HFFc6 (cell line): ENCODE results near the gene ELOVL3. TPM values are rescaled to one million over a fixed set of nuclear protein-coding genes. Genes with fewer than 3 reads are reported as not detected.

Experiments used
- DNase-seq: peaks from one replicate; pipeline ENCODE4 v3.0.0-alpha.2; 2018
- H3K27ac Mint-ChIP-seq: 2 replicates; pipeline ENCODE4 v1.8.0; 2020; ENCODE audit warnings: mild to moderate bottlenecking, mixed read lengths
- H3K27me3 Mint-ChIP-seq: 2 replicates; pipeline ENCODE4 v1.8.0; 2021; ENCODE audit warnings: mild to moderate bottlenecking, moderate library complexity, mixed read lengths; ENCODE audit not compliant: insufficient read depth
- H3K36me3 Mint-ChIP-seq: 2 replicates; pipeline ENCODE4 v1.8.0; 2021; ENCODE audit warnings: low read depth, mixed read lengths
- H3K4me1 Mint-ChIP-seq: 2 replicates; pipeline ENCODE4 v1.8.0; 2020; ENCODE audit warnings: low read depth, mixed read lengths
- H3K4me3 Mint-ChIP-seq: 2 replicates; pipeline ENCODE4 v1.8.0; 2020; ENCODE audit warnings: mild to moderate bottlenecking, moderate library complexity, mixed read lengths
- H3K9me3 Mint-ChIP-seq: 2 replicates; pipeline ENCODE4 v1.8.0; 2020; ENCODE audit warnings: mild to moderate bottlenecking, mixed read lengths
- total RNA-seq, 6 experiments: library from RNA; stranded (reverse); fragmentation: NEBNext Ultra II Directional; extraction: Animal tissue kit (Norgen Biotek cat#: 25700); gene quantifications; 2 replicates in 1 of 6; 3 replicates in 5 of 6; pipeline ENCODE4 v1.2.3, GENCODE V29; 2021
- TF ChIP-seq, protein P1 (sequence below): fragments of 200-600 bp; sonication (generic); IDR thresholded peaks from 2 replicates; pipeline ENCODE4 v1.5.0; 2021; ENCODE audit warnings: antibody characterized with exemption, mild to moderate bottlenecking

The ELOVL3 gene
- total RNA-seq, 6 experiments from 2014 or later, result 0.11 to 0.21 (median 0.16) TPM; not detected in 2

DNA sequence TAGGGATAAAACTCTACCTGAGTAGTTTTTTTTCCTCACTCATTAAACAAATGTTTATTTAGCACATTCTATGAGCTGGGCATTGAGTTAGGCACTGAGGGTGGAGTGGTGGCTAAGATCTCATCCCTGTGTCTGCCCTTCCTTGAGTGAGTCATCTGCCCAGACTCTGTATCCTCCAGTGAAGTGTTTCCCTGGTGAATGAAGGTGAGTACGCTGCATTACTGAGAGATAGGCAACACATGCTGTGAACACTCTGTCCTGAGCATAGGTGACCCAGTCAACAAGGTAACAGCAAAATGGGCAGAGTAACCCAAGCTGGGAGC, 9.5 kb downstream of the ELOVL3 start:
- Mint-ChIP-seq H3K27me3 (peaks cover 19% of the 10 kb centered on the region), H3K4me3 (no peak overlapping the region), H3K9me3 (no peaks in the 10 kb centered on the region), H3K4me1 (peaks cover 18% of the 10 kb centered on the region), H3K36me3 (no peaks in the 10 kb centered on the region), H3K27ac (peak overlapping the region; percentile 29; the same call in 1 of the 2 replicates)
- TF ChIP-seq, protein P1, sequence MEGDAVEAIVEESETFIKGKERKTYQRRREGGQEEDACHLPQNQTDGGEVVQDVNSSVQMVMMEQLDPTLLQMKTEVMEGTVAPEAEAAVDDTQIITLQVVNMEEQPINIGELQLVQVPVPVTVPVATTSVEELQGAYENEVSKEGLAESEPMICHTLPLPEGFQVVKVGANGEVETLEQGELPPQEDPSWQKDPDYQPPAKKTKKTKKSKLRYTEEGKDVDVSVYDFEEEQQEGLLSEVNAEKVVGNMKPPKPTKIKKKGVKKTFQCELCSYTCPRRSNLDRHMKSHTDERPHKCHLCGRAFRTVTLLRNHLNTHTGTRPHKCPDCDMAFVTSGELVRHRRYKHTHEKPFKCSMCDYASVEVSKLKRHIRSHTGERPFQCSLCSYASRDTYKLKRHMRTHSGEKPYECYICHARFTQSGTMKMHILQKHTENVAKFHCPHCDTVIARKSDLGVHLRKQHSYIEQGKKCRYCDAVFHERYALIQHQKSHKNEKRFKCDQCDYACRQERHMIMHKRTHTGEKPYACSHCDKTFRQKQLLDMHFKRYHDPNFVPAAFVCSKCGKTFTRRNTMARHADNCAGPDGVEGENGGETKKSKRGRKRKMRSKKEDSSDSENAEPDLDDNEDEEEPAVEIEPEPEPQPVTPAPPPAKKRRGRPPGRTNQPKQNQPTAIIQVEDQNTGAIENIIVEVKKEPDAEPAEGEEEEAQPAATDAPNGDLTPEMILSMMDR, result no peak
- DNase-seq, result peak; percentile 18

DNA sequence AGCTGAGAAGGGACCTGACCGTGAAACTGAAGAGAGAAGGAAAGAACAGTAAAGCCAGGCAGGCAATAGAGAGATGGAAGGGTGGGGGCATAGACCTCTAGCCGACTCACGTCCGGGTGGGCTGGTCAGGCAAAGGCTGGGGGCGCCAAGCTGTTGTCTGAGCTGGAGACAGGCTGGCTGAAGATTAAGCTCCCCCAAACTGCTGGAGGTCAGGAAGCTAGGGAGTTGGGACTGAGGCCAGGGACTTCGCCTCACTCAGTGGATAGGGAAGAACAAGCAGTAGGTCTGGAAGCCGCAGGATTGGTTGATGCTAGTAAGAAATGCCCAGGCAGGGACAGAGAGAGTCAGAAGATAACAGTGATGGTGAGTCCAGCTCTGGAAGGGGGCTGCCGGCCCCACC, 9.9 kb downstream of the ELOVL3 start:
- TF ChIP-seq, protein P1, result no peak
- H3K9me3 Mint-ChIP-seq, result no peaks in the 10 kb centered on the region
- H3K36me3 Mint-ChIP-seq, result no peaks in the 10 kb centered on the region
- no peak for DNase-seq
- no peak overlapping the region for H3K4me3 Mint-ChIP-seq
- H3K27me3 Mint-ChIP-seq, result peaks cover 19% of the 10 kb centered on the region
- H3K4me1 Mint-ChIP-seq, result peaks cover 22% of the 10 kb centered on the region
- H3K27ac Mint-ChIP-seq, result peak overlapping the region; percentile 29; the same call in 1 of the 2 replicates

DNA sequence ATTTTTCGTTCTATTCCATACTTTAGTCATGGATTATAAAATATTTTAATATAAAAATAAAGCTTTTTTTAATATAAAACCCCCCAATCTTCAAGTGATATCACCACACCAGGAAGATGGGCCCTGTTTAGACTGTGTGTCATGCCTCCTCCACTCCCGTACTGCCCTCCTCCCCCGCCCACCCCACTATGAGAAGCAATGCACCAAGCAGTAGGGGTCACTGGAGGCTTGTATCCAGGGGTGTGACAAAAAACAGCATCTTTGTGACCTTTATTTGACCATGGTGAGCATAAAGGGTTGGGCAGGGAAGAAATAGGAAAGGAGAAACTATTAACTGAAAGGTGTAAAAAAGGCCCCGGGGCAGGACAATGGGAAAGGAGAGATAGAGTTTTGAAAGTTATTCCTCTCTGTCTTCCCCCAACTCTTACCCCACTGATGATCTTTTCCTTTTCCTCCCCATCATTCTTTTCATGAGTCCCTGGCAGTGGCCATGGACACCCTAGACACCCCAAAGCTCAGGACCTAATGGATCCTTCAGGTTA, 11.7 kb downstream of the ELOVL3 start:
- H3K27ac Mint-ChIP-seq, result no peak overlapping the region
- no peaks in the 10 kb centered on the region for H3K36me3 Mint-ChIP-seq
- peaks cover 20% of the 10 kb centered on the region for H3K27me3 Mint-ChIP-seq
- peaks cover 35% of the 10 kb centered on the region for H3K4me1 Mint-ChIP-seq
- TF ChIP-seq, protein P1, result no peak
- no peak overlapping the region for H3K4me3 Mint-ChIP-seq
- H3K9me3 Mint-ChIP-seq, result no peaks in the 10 kb centered on the region
- no peak for DNase-seq

DNA sequence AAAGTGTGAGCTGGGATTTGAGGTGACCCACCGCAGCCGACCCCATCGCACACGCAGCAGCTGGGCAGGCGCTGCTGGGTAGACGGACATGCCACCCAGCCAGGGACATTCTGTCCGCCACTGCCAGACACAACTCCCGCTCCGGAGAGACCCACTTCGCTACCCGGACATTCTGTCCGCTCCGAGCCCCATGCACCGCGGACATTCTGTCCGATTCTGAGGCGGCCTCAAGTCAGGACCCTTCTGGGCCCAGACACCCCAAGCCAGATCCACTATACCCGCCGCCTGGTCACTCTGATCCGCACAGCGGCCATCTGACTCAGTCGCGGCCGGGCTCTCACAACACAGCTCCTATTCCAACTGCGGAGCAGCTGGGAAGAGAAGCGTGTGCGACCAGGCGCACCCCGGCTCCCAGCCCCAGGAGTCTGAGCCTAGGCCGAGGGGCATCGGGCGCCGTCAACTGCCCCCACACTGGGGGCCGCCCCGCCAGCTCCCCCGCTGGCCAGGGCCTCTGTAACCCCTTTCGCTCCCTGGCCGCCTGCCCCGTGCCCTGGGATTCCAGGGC, 14.4 kb downstream of the ELOVL3 start:
- peak overlapping the region; percentile 85 for H3K4me3 Mint-ChIP-seq
- no peak for DNase-seq
- H3K27ac Mint-ChIP-seq, result no peak overlapping the region
- no peaks in the 10 kb centered on the region for H3K9me3 Mint-ChIP-seq
- TF ChIP-seq, protein P1, result no peak
- H3K36me3 Mint-ChIP-seq, result no peaks in the 10 kb centered on the region
- peaks cover 54% of the 10 kb centered on the region for H3K4me1 Mint-ChIP-seq
- H3K27me3 Mint-ChIP-seq, result peaks cover 16% of the 10 kb centered on the region

DNA sequence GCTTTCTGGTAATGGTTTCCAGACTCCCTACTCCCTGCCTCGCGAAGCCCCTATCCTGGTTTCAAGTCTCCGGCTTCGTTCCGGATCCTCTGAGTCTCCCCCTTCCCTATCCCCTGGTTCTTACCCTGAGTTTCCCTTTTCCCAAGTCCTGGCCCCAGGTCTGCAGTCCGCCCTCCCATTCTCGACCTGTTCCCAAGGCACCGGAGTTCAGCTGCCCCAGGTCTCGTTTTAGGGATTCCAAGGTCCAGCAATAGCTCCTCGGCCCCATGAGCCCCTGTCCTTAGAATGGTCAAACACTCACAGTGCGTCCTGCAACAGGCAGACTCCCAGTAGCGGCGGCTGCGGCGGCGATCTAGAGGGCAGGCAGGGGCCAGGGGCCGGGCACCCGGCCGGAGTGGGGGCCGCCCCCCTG, 14.9 kb downstream of the ELOVL3 start:
- Mint-ChIP-seq H3K36me3 (no peaks in the 10 kb centered on the region), H3K27me3 (peaks cover 14% of the 10 kb centered on the region), H3K4me1 (peaks cover 49% of the 10 kb centered on the region), H3K4me3 (peak overlapping the region; percentile 85), H3K9me3 (no peaks in the 10 kb centered on the region), H3K27ac (no peak overlapping the region)
- TF ChIP-seq, protein P1, result no peak
- no peak for DNase-seq
